ENCODE results near the gene TMEM140.

TMEM140 gene

GRCh38 chr7:135174941-135175340, 27.1 kb downstream of the TMEM140 start:
- no peak for DNase-seq (ENCODE audit: low spot score)

GRCh38 chr7:135175931-135176330, 28.1 kb downstream of the TMEM140 start:
- DNase-seq (ENCODE audit: low spot score) = no peak

- no peak for DNase-seq (ENCODE audit: low spot score)
Measured at GRCh38 chr7:135177028-135177696, 29.3 kb downstream of the TMEM140 start.

GRCh38 chr7:135178364-135178763, 30.5 kb downstream of the TMEM140 start:
- no peak for DNase-seq (ENCODE audit: low spot score)

- DNase-seq (ENCODE audit: low spot score) = no peak
Measured at GRCh38 chr7:135179321-135179925, 31.6 kb downstream of the TMEM140 start.

- no peak for DNase-seq (ENCODE audit: low spot score)
Measured at GRCh38 chr7:135180122-135180521, 32.2 kb downstream of the TMEM140 start.

GRCh38 chr7:135181261-135181928, 33.5 kb downstream of the TMEM140 start:
- DNase-seq (ENCODE audit: low spot score) = no peak

- DNase-seq (ENCODE audit: low spot score) = no peak
Measured at GRCh38 chr7:135181929-135182678, 34.2 kb downstream of the TMEM140 start.

- DNase-seq (ENCODE audit: low spot score) = no peak
Measured at GRCh38 chr7:135183478-135183877, 35.6 kb downstream of the TMEM140 start.

- DNase-seq (ENCODE audit: low spot score) = no peak
Measured at GRCh38 chr7:135184254-135184841, 36.5 kb downstream of the TMEM140 start.

GRCh38 chr7:135185471-135186260, 37.8 kb downstream of the TMEM140 start:
- no peak for DNase-seq (ENCODE audit: low spot score)

GRCh38 chr7:135186261-135186540, 38.3 kb downstream of the TMEM140 start:
- DNase-seq (ENCODE audit: low spot score) = no peak

GRCh38 chr7:135186841-135187253, 39.0 kb downstream of the TMEM140 start:
- DNase-seq (ENCODE audit: low spot score) = no peak

- no peak for DNase-seq (ENCODE audit: low spot score)
Measured at GRCh38 chr7:135188298-135188984, 40.6 kb downstream of the TMEM140 start.

GRCh38 chr7:135189221-135189662, 41.4 kb downstream of the TMEM140 start:
- DNase-seq (ENCODE audit: low spot score) = no peak

- DNase-seq (ENCODE audit: low spot score) = no peak
Measured at GRCh38 chr7:135189961-135190360, 42.1 kb downstream of the TMEM140 start.

GRCh38 chr7:135190703-135191102, 42.8 kb downstream of the TMEM140 start:
- DNase-seq (ENCODE audit: low spot score) = no peak

GRCh38 chr7:135192914-135193536, 45.2 kb downstream of the TMEM140 start:
- no peak for DNase-seq (ENCODE audit: low spot score)

GRCh38 chr7:135193615-135194081, 45.8 kb downstream of the TMEM140 start:
- DNase-seq (ENCODE audit: low spot score) = no peak

- no peak for DNase-seq (ENCODE audit: low spot score)
Measured at GRCh38 chr7:135194494-135195095, 46.7 kb downstream of the TMEM140 start.
